Measurements from ENCODE around the gene MTX1. TPM values are rescaled to one million over a fixed set of nuclear protein-coding genes. Genes with fewer than 3 reads are reported as not detected.

MTX1 gene
- total RNA-seq, 6 experiments from 2014 or later, result 49.8 to 55.4 (median 51.5) TPM

DNA sequence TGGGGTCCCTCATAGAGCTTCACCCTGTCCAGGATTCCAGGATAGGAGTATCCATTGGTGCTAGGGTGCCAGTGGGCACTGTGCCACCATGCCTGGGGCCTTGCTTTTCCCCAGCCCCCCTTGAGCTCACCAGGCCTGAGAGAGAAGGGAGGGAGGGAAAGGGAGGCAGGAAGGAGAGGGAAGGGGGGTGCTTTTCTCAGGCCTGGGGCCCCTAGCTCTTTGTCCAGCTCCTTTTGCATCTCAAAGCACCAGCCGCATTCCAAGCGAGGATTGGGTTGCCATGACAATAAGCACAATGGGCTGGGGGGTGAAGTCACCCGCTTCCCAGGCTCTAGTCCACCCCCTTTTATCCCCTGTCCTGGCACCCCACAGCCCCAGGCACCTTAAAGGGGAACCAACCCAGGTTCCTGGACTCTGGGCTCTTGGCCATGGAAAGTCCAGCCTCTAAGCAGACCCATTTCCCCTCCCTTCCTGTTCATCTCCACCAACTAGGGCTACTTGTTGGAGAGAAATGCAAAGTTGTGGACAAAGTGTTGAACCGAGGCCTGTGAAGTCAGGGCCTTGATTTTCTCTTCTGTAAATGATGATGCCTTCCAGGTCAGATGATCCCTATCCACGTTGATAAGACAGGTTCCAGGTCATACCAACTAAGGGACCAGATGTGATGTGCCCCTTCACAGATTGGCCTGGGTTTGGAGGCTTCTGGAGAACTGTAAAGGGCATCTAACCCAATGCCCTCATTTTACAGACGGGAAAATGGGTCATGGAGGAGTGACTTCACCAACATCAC lies 12.2 kb upstream of the MTX1 start:
- no peaks in the 10 kb centered on the region for H3K9me3 Mint-ChIP-seq
- DNase-seq, result no peak
- peaks cover 16% of the 10 kb centered on the region for H3K27me3 Mint-ChIP-seq (ENCODE audit: insufficient read depth)
- H3K4me3 Mint-ChIP-seq, result peak overlapping the region; percentile 90
- TF ChIP-seq, protein P1, sequence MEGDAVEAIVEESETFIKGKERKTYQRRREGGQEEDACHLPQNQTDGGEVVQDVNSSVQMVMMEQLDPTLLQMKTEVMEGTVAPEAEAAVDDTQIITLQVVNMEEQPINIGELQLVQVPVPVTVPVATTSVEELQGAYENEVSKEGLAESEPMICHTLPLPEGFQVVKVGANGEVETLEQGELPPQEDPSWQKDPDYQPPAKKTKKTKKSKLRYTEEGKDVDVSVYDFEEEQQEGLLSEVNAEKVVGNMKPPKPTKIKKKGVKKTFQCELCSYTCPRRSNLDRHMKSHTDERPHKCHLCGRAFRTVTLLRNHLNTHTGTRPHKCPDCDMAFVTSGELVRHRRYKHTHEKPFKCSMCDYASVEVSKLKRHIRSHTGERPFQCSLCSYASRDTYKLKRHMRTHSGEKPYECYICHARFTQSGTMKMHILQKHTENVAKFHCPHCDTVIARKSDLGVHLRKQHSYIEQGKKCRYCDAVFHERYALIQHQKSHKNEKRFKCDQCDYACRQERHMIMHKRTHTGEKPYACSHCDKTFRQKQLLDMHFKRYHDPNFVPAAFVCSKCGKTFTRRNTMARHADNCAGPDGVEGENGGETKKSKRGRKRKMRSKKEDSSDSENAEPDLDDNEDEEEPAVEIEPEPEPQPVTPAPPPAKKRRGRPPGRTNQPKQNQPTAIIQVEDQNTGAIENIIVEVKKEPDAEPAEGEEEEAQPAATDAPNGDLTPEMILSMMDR (IDR thresholded peaks at IDR 0.05), result no peak
- H3K27ac Mint-ChIP-seq, result peak overlapping the region; percentile 86
- peaks cover 18% of the 10 kb centered on the region for H3K36me3 Mint-ChIP-seq (ENCODE audit: low read depth)
- H3K4me1 Mint-ChIP-seq (ENCODE audit: low read depth), result peaks cover 32% of the 10 kb centered on the region

DNA sequence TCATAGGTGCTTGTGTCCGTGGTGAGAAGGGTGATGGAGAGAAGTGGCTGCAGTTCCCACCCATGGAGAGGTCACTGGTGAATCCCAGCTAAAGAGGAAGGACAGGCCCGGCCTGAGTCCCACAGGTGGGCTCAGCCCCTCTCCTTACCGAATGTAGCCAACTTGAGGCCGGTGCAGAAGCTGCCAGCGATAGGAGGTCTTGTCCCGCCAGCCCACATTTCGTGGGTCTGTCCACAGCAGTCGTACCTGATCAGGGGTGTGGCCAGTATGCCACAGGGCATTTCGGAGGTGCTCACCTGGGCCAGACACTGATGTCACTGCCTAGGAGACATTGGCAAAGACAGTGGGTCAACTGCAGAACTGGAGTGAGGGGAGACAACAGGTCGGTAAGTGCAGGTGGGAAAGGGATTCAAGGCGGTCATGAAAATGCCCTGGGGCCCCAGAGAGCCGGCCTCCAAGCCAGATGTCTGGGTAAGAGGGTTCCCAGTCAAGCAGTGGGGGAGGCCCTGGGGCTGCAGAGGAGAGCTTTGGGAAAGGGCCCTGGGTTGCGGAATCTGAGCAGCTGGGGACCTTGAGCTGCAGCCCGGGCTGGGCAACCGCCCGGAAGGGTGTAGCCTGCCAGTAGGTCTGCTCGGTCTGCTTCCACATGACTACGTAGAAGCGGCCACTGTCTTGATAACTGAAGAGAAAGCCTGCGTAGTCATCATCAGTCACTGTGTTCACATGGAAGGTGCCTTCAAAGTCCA lies 11.4 kb upstream of the MTX1 start:
- Mint-ChIP-seq H3K4me1 (ENCODE audit: low read depth) (peaks cover 32% of the 10 kb centered on the region), H3K36me3 (ENCODE audit: low read depth) (peaks cover 18% of the 10 kb centered on the region), H3K9me3 (no peaks in the 10 kb centered on the region), H3K27me3 (ENCODE audit: insufficient read depth) (peaks cover 16% of the 10 kb centered on the region), H3K27ac (peak overlapping the region; percentile 44; the same call in 1 of the 2 replicates), H3K4me3 (no peak overlapping the region)
- DNase-seq, result no peak
- TF ChIP-seq, protein P1 (IDR thresholded peaks at IDR 0.05), result no peak

DNA sequence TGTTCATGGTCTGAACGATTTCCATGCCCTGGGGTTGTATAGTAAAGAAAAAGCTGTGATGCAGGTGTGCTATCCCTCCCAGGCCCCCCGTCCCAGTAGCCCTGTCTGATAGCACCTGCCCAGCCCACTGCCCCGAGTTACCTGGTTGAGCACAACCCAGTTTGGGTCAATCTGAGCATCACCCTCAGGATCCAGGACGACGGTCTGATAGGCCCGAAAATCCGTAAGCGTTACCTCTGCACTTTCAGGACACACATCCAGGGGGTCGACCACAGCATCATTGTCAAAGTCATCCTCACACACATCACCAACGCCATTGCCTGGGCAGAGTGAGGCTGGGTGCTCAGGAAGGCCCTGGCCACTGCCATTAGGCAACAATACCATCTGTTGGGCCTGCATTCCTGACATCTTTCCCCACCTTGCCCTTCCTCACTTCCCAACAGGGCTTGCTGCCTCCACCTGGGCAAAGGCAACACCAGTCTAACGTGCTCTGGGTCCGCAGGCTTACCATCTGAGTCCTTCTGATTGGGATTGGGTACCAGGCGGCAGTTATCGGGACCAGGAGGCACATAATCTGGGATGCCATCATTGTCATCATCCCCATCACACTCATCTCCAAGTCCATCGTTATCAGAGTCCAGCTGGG lies 10.5 kb upstream of the MTX1 start:
- H3K4me3 Mint-ChIP-seq, result no peak overlapping the region
- H3K36me3 Mint-ChIP-seq (ENCODE audit: low read depth), result peaks cover 18% of the 10 kb centered on the region

GRCh38 chr1:155198547-155198906 lies 10.0 kb upstream of the MTX1 start:
- Mint-ChIP-seq H3K4me1 (ENCODE audit: low read depth) (peaks cover 28% of the 10 kb centered on the region), H3K27ac (no peak overlapping the region), H3K36me3 (ENCODE audit: low read depth) (peaks cover 18% of the 10 kb centered on the region)

More for the DNA sequence above, 10.5 kb upstream of the MTX1 start:
- H3K27ac Mint-ChIP-seq, result no peak overlapping the region; the same call in 1 of the 2 replicates
- DNase-seq, result no peak
- no peaks in the 10 kb centered on the region for H3K9me3 Mint-ChIP-seq
- TF ChIP-seq, protein P1 (IDR thresholded peaks at IDR 0.05), result no peak
- peaks cover 14% of the 10 kb centered on the region for H3K27me3 Mint-ChIP-seq (ENCODE audit: insufficient read depth)
- peaks cover 32% of the 10 kb centered on the region for H3K4me1 Mint-ChIP-seq (ENCODE audit: low read depth)

GRCh38 chr1:155199792-155200191 lies 8.7 kb upstream of the MTX1 start:
- Mint-ChIP-seq H3K27me3 (ENCODE audit: insufficient read depth) (peaks cover 4% of the 10 kb centered on the region; the same call in 1 of the 2 replicates), H3K9me3 (no peaks in the 10 kb centered on the region), H3K36me3 (ENCODE audit: low read depth) (peaks cover 23% of the 10 kb centered on the region), H3K4me1 (ENCODE audit: low read depth) (peaks cover 17% of the 10 kb centered on the region), H3K4me3 (no peak overlapping the region), H3K27ac (no peak overlapping the region)
- DNase-seq, result no peak
- TF ChIP-seq, protein P1 (IDR thresholded peaks at IDR 0.05), result no peak

More at GRCh38 chr1:155198547-155198906, 10.0 kb upstream of the MTX1 start:
- no peaks in the 10 kb centered on the region for H3K9me3 Mint-ChIP-seq
- H3K27me3 Mint-ChIP-seq (ENCODE audit: insufficient read depth), result peaks cover 13% of the 10 kb centered on the region
- H3K4me3 Mint-ChIP-seq, result no peak overlapping the region
- TF ChIP-seq, protein P1 (IDR thresholded peaks at IDR 0.05), result no peak
- DNase-seq, result no peak

Measured in HFFc6 (cell line).